ENCODE measurements around the gene NPTX1.

NPTX1 gene

DNA sequence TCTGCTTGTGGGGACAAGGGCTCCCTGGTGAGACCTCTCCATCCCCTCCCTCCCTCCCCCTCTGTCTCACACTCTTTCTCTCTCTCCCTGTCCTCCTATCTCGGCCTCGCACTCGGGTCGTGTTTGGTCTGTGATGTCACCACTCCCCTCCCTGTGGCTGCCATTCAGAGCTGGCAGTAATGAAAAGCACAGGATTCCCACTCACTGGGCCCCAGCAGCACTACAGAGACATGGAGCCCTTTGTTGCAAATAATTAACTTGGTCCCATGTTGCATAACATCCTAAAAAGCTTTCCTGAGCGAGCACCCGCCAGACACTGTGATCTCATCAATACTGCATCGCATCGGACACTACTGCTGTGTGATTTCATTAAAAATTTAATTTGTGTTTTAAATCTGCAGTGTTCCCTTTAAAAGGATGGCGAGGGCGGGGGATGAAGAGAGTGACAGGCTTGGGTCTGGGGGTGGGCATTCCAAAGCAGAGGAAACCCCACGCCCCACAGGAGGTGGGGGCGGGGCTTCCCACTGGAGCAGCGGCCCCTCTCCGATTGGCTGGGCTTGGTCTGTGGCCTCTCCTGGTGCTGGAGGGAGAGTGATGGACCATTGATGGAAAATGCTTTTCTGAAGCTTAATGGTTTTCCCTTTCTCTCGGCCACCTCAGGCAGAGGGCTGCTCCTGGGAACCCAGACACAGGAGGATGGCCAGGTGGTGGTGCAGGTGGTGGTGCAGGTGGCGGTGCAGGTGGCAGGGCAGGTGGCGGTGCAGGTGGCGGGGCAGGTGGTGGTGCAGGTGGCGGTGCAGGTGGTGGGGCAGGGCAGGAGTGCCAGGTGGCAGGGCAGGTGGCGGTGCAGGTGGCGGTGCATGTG is 15.3 kb upstream of the NPTX1 start:
- no peaks in the 10 kb centered on the region for H3K36me3 ChIP-seq (ENCODE audit: insufficient read depth, low read length)
- no peak overlapping the region for H3K4me3 ChIP-seq (ENCODE audit: low read depth, low read length)
- no peak overlapping the region for H2AFZ ChIP-seq (ENCODE audit: low read length, unreplicated experiment)
- no peak overlapping the region for H3K27ac ChIP-seq (ENCODE audit: low read depth, low read length)
- H3K27me3 ChIP-seq (ENCODE audit: insufficient read depth, low read length): peaks cover 11% of the 10 kb centered on the region
- H3K4me1 ChIP-seq (ENCODE audit: control insufficient read depth, insufficient read depth, low read length, unreplicated experiment): peaks cover 3% of the 10 kb centered on the region
- no peaks in the 10 kb centered on the region for H3K79me2 ChIP-seq (ENCODE audit: control insufficient read depth, insufficient read depth, low read length, unreplicated experiment)

DNA sequence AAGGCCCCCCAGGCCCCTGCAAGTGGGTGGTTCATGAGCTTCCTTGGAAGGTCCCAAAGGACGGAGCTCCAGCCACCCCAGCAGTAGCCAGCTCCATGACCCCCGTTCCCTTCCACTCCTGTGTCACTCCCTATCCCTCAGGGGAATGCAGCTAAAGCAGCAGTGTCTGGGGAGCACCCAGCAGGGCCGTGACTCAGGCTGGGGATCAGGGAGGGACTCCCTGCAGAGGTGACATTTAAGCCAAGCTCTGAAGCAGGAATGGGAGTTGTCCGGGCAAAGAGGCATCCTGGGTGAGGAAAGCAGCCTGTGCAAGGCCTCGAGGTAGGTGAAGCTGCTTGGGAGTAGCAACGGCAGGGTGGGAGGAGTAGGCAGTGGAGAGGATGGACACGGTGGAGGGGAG is 11.1 kb upstream of the NPTX1 start:
- Histone ChIP-seq H3K27me3 (ENCODE audit: insufficient read depth, low read length) (peaks cover 13% of the 10 kb centered on the region), H3K79me2 (ENCODE audit: control insufficient read depth, insufficient read depth, low read length, unreplicated experiment) (no peaks in the 10 kb centered on the region), H2AFZ (ENCODE audit: low read length, unreplicated experiment) (no peak overlapping the region), H3K4me3 (ENCODE audit: low read depth, low read length) (no peak overlapping the region), H3K27ac (ENCODE audit: low read depth, low read length) (no peak overlapping the region), H3K36me3 (ENCODE audit: insufficient read depth, low read length) (no peaks in the 10 kb centered on the region), H3K4me1 (ENCODE audit: control insufficient read depth, insufficient read depth, low read length, unreplicated experiment) (peaks cover 6% of the 10 kb centered on the region)

DNA sequence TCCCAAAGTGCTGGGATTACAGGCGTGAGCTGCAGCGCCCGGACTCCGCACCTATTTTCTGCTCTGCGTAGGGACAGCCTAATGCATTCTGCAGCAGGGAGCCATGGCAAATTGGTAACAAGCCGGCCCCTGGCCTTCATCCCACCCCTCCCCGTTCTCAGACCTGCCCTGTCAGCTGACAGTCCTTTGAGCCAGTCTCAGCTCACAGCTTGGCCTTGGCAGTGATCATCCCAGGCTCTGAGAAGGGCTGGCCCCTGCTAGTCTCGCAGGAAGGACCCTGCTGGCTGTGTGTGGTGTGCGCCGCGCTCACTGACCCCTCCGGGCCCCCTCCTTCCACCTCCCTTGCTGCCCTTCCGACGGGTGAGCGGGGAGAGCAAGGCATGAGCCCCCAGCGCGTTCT is 10.3 kb upstream of the NPTX1 start:
- no peak overlapping the region for H2AFZ ChIP-seq (ENCODE audit: low read length, unreplicated experiment)
- peaks cover 13% of the 10 kb centered on the region for H3K27me3 ChIP-seq (ENCODE audit: insufficient read depth, low read length)
- H3K4me1 ChIP-seq (ENCODE audit: control insufficient read depth, insufficient read depth, low read length, unreplicated experiment): peaks cover 8% of the 10 kb centered on the region
- H3K27ac ChIP-seq (ENCODE audit: low read depth, low read length): no peak overlapping the region
- H3K36me3 ChIP-seq (ENCODE audit: insufficient read depth, low read length): no peaks in the 10 kb centered on the region
- no peaks in the 10 kb centered on the region for H3K79me2 ChIP-seq (ENCODE audit: control insufficient read depth, insufficient read depth, low read length, unreplicated experiment)
- H3K4me3 ChIP-seq (ENCODE audit: low read depth, low read length): no peak overlapping the region

DNA sequence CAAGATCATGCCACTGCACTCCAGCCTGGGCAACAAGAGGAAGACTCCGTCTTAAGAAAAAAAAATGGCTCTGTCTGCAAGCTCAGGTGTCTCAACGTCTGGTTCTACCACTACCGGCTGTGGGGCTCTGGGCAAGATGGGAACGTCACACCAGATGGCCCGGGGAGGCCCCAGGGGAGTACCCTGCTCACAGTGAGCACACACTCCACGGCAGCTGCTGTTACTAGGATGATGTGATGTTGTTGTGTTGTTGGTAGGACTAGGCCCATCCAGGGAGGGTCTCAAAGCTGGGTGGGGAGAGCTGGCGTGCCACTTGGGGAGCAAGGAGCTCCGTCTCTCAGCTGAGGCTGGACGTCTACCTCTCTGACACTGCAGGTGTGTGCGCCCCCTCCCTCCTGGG is 9.4 kb upstream of the NPTX1 start:
- H3K4me3 ChIP-seq (ENCODE audit: low read depth, low read length): no peak overlapping the region
- peaks cover 8% of the 10 kb centered on the region for H3K4me1 ChIP-seq (ENCODE audit: control insufficient read depth, insufficient read depth, low read length, unreplicated experiment)
- no peak overlapping the region for H3K27ac ChIP-seq (ENCODE audit: low read depth, low read length)
- peaks cover 13% of the 10 kb centered on the region for H3K27me3 ChIP-seq (ENCODE audit: insufficient read depth, low read length)
- H3K79me2 ChIP-seq (ENCODE audit: control insufficient read depth, insufficient read depth, low read length, unreplicated experiment): no peaks in the 10 kb centered on the region
- no peaks in the 10 kb centered on the region for H3K36me3 ChIP-seq (ENCODE audit: insufficient read depth, low read length)
- no peak overlapping the region for H2AFZ ChIP-seq (ENCODE audit: low read length, unreplicated experiment)

DNA sequence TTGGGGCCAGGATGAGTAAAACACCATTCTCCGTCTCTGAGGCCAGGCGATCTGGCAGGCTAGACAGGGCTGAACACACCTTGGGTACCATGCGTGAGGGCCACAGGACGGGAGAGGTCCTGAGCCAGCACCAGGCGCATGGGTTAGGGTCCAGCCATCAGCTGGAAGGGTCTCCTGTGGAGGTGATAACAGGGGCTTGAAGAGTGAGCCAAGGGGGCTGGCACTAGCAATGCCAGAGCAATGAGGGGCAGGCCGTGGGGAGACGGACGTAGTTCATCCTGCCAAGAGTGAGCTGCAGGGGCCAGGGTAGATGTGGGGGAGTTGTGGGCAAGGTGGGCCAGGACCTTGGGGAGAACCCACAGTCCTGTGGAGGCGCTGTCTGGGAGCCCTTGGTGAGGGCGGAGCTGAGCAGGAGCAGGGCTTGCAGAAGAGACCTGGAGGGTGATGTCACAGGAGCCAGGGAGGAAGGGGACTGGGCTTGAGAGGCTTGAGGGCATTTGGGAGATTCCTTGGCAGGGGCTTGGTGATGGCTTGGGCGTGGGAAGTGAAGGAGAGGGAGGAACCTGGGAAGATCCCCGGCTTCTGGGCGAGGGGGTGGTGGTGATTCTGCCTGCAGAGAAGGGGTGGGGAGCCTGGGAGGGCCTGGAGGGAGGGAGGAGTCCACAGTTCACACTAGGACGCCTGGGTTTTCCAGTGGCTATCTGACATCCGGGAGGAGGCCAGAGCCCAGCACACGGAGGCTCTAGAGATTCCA is 6.3 kb upstream of the NPTX1 start:
- no peak overlapping the region for H2AFZ ChIP-seq (ENCODE audit: low read length, unreplicated experiment)
- no peak overlapping the region for H3K4me3 ChIP-seq (ENCODE audit: low read depth, low read length)
- H3K27ac ChIP-seq (ENCODE audit: low read depth, low read length): no peak overlapping the region
- H3K79me2 ChIP-seq (ENCODE audit: control insufficient read depth, insufficient read depth, low read length, unreplicated experiment): no peaks in the 10 kb centered on the region
- peaks cover 8% of the 10 kb centered on the region for H3K4me1 ChIP-seq (ENCODE audit: control insufficient read depth, insufficient read depth, low read length, unreplicated experiment)
- peaks cover 30% of the 10 kb centered on the region for H3K27me3 ChIP-seq (ENCODE audit: insufficient read depth, low read length)
- H3K36me3 ChIP-seq (ENCODE audit: insufficient read depth, low read length): no peaks in the 10 kb centered on the region

DNA sequence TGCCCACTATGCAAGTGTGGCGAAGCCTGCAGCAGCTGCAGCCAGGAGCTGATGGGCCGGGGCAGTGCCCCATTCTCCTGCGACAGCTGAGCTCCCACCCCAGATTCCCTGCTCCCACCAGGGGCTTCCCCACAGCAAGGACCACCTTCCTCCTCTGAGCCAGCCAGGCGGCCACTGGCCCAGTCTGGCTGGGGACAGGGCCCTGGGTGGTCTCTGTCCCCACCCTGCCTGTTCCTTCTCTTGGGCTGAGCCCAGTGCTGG is 5.6 kb upstream of the NPTX1 start:
- H3K36me3 ChIP-seq (ENCODE audit: insufficient read depth, low read length): no peaks in the 10 kb centered on the region
- peaks cover 8% of the 10 kb centered on the region for H3K4me1 ChIP-seq (ENCODE audit: control insufficient read depth, insufficient read depth, low read length, unreplicated experiment)
- H3K4me3 ChIP-seq (ENCODE audit: low read depth, low read length): no peak overlapping the region
- H3K27me3 ChIP-seq (ENCODE audit: insufficient read depth, low read length): peaks cover 30% of the 10 kb centered on the region
- H3K79me2 ChIP-seq (ENCODE audit: control insufficient read depth, insufficient read depth, low read length, unreplicated experiment): no peaks in the 10 kb centered on the region
- H2AFZ ChIP-seq (ENCODE audit: low read length, unreplicated experiment): no peak overlapping the region
- H3K27ac ChIP-seq (ENCODE audit: low read depth, low read length): no peak overlapping the region

DNA sequence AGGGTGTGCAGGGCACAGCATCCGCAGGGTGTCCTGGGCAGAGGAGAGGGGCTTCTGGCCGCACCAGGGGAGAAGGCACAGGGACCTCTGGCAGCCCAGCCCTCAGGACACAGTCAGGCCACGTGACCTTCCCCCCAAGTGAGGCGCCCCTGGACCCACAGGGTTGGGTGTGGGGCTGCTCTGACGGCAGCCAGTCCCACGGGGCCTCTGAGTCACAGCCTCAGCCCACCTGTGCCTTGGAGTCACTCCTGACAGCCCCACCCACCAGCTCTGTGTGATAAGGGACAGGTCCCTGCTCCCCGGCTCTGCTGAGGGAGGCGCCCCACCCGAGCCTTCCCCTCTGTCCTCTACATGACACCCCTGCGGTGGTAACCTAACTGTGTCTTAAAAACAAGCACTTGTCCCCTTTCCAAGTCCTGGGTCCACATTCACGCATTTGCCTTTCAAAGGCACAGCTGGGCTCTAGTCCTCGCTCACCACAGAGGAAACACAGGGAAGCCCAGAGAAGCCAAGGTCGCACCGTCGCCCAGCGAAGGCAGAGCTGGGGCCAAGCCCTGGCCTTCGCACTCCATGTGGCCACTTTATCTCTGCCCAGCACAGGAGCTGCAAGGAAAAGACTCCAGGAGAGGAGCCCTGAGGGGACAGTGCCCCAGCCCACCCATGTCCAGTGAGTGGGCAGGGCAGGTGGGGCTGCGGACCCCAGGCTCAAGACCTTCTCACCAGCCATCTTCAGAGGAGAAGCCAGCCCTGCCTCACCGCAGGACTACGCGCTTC is 5.1 kb upstream of the NPTX1 start:
- H3K79me2 ChIP-seq (ENCODE audit: control insufficient read depth, insufficient read depth, low read length, unreplicated experiment): no peaks in the 10 kb centered on the region
- no peaks in the 10 kb centered on the region for H3K36me3 ChIP-seq (ENCODE audit: insufficient read depth, low read length)
- H3K4me1 ChIP-seq (ENCODE audit: control insufficient read depth, insufficient read depth, low read length, unreplicated experiment): peaks cover 8% of the 10 kb centered on the region
- no peak overlapping the region for H3K27ac ChIP-seq (ENCODE audit: low read depth, low read length)
- peaks cover 30% of the 10 kb centered on the region for H3K27me3 ChIP-seq (ENCODE audit: insufficient read depth, low read length)
- H3K4me3 ChIP-seq (ENCODE audit: low read depth, low read length): no peak overlapping the region
- no peak overlapping the region for H2AFZ ChIP-seq (ENCODE audit: low read length, unreplicated experiment)

DNA sequence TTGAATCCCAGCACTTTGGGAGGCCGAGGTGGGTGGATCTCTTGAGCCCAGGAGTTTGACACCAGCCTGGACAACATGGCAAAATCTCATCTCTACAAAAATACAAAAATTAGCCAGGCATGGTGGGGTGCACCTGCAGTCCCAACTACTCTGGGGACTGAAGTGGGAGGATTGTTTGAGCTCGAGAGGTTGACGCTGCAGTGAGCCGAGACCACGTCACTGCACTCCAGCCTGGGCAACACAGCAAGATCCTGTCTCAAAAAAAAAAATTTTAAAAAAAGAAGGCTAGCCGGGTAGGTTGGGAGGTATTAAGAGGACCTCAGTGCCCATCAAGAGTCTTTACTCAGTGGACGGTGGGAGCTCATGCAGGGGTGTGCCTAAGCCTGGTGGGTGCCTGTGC is 3.8 kb upstream of the NPTX1 start:
- no peaks in the 10 kb centered on the region for H3K79me2 ChIP-seq (ENCODE audit: control insufficient read depth, insufficient read depth, low read length, unreplicated experiment)
- H3K4me3 ChIP-seq (ENCODE audit: low read depth, low read length): no peak overlapping the region
- H2AFZ ChIP-seq (ENCODE audit: low read length, unreplicated experiment): no peak overlapping the region
- H3K27ac ChIP-seq (ENCODE audit: low read depth, low read length): no peak overlapping the region
- H3K36me3 ChIP-seq (ENCODE audit: insufficient read depth, low read length): no peaks in the 10 kb centered on the region
- H3K4me1 ChIP-seq (ENCODE audit: control insufficient read depth, insufficient read depth, low read length, unreplicated experiment): peaks cover 8% of the 10 kb centered on the region
- peaks cover 40% of the 10 kb centered on the region for H3K27me3 ChIP-seq (ENCODE audit: insufficient read depth, low read length)

DNA sequence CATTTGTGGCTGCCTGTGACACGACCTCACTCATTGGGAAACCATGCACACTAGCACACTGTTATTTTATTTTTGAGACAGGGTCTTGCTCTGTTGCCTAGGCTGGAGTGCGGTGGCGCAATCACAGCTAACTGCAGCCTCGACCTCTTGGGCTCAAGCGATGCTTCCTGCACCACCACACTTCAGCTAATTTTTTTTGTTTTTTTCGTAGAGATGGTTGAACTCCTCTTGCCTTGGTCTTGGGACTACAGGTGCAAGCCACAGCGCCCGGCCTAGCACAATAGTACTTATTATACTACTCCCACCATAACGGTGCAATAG is 2.8 kb upstream of the NPTX1 start:
- Histone ChIP-seq H3K4me3 (ENCODE audit: low read depth, low read length) (no peak overlapping the region), H3K36me3 (ENCODE audit: insufficient read depth, low read length) (no peaks in the 10 kb centered on the region), H3K79me2 (ENCODE audit: control insufficient read depth, insufficient read depth, low read length, unreplicated experiment) (no peaks in the 10 kb centered on the region), H3K4me1 (ENCODE audit: control insufficient read depth, insufficient read depth, low read length, unreplicated experiment) (peaks cover 8% of the 10 kb centered on the region), H3K27me3 (ENCODE audit: insufficient read depth, low read length) (peaks cover 46% of the 10 kb centered on the region), H3K27ac (ENCODE audit: low read depth, low read length) (no peak overlapping the region), H2AFZ (ENCODE audit: low read length, unreplicated experiment) (no peak overlapping the region)

DNA sequence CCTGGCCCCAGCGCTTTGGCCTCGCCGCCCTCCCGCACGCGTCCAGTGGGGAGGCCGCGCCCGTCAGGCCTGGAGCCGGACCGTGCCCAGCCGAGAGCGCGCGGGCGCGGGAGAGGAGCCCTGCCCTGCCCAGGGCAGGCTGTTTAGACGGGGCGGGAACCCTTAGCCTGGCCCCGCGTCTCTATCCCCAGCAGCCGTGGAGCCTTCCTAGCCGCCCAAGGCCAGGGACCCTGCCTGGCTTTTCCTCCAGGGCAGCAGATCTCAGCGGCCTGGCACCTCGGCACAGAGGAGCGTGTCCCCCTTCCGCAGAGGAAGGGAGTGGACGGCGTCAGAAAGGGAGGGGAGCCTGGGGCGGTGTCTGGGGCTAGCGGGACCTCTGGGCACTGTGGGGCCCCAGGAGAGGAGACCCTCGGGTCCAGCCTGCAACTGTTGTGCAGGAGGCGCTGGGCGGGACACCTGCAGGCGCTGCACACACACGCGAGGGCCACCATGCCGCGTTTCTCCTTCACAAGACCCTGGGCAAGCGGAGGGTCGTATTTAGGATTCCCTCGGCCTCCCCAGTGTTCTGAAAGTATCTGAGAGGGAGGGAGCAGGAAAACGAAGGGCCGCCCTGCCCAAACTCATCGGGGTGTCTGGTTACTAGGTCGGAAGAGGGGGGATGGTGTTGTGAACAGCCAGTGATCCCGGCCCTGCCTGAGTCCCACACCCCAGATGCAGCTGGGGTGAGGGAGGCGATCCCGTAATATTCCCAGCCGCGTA is 2.3 kb upstream of the NPTX1 start:
- H2AFZ ChIP-seq (ENCODE audit: low read length, unreplicated experiment): no peak overlapping the region
- peak overlapping the region; percentile 70 for H3K4me3 ChIP-seq (ENCODE audit: low read depth, low read length)
- no peak overlapping the region for H3K27ac ChIP-seq (ENCODE audit: low read depth, low read length)
- peaks cover 46% of the 10 kb centered on the region for H3K27me3 ChIP-seq (ENCODE audit: insufficient read depth, low read length)
- H3K4me1 ChIP-seq (ENCODE audit: control insufficient read depth, insufficient read depth, low read length, unreplicated experiment): peaks cover 8% of the 10 kb centered on the region
- H3K36me3 ChIP-seq (ENCODE audit: insufficient read depth, low read length): no peaks in the 10 kb centered on the region
- H3K79me2 ChIP-seq (ENCODE audit: control insufficient read depth, insufficient read depth, low read length, unreplicated experiment): no peaks in the 10 kb centered on the region
